DMS 273 (cell line): Measurements from ENCODE around the gene EXO1.
A peak's percentile ranks its signal among the peaks of the same experiment; 100 is the strongest.
"Not testable (repeated sequence)": the region's sequence is repeated elsewhere in the genome, so short reads cannot be mapped to it uniquely, and the experiment has no call there.

Source experiments
- DNase-seq: peaks from one replicate; lab custom pipeline; 2025; ENCODE audit not compliant: unreplicated experiment; lab: John Stamatoyannopoulos, UW

The EXO1 gene

GRCh38 chr1:241847796-241848685 is at the start of gene EXO1:
TSS of gene EXO1 (plus strand) at chr1:241848204. CDS start at chr1:241850426, 2,222 bp downstream.
- DNase-seq = peak; percentile 97

GRCh38 chr1:241799416-241799815 is 48.6 kb upstream of the EXO1 start:
- no peak for DNase-seq

GRCh38 chr1:241800640-241801039 is 47.4 kb upstream of the EXO1 start:
- no peak for DNase-seq

GRCh38 chr1:241802863-241803262 is 45.1 kb upstream of the EXO1 start:
- DNase-seq = no peak

GRCh38 chr1:241804706-241805105 is 43.3 kb upstream of the EXO1 start:
- DNase-seq = not testable (repeated sequence)

GRCh38 chr1:241808265-241808664 is 39.7 kb upstream of the EXO1 start:
- no peak for DNase-seq

GRCh38 chr1:241810769-241811405 is 37.1 kb upstream of the EXO1 start:
- DNase-seq = no peak

- DNase-seq = no peak
Measured at GRCh38 chr1:241813768-241814320, 34.2 kb upstream of the EXO1 start.

GRCh38 chr1:241816008-241816407 is 32.0 kb upstream of the EXO1 start:
- no peak for DNase-seq

- no peak for DNase-seq
Measured at GRCh38 chr1:241817331-241817792, 30.6 kb upstream of the EXO1 start.

GRCh38 chr1:241817956-241818612 is 29.9 kb upstream of the EXO1 start:
- DNase-seq = no peak

- DNase-seq = no peak
Measured at GRCh38 chr1:241819340-241819866, 28.6 kb upstream of the EXO1 start.

- no peak for DNase-seq
Measured at GRCh38 chr1:241821363-241821762, 26.6 kb upstream of the EXO1 start.

- no peak for DNase-seq
Measured at GRCh38 chr1:241822846-241823245, 25.2 kb upstream of the EXO1 start.

GRCh38 chr1:241823925-241824324 is 24.1 kb upstream of the EXO1 start:
- DNase-seq = peak; percentile 9

GRCh38 chr1:241825581-241825980 is 22.4 kb upstream of the EXO1 start:
- DNase-seq = no peak

GRCh38 chr1:241826613-241827012 is 21.4 kb upstream of the EXO1 start:
- DNase-seq = not testable (repeated sequence)

- no peak for DNase-seq
Measured at GRCh38 chr1:241827264-241827663, 20.7 kb upstream of the EXO1 start.

GRCh38 chr1:241828463-241829021 is 19.5 kb upstream of the EXO1 start:
- no peak for DNase-seq

- no peak for DNase-seq
Measured at GRCh38 chr1:241829468-241829867, 18.5 kb upstream of the EXO1 start.
